ENCODE measurements around the gene LDLRAP1.

LDLRAP1 gene

GRCh38 chr1:25611843-25612242, 68.4 kb downstream of the LDLRAP1 start:
- no peak for DNase-seq

- no peak for DNase-seq
Observed at GRCh38 chr1:25612421-25612820, 69.0 kb downstream of the LDLRAP1 start.

GRCh38 chr1:25613091-25613490, 69.7 kb downstream of the LDLRAP1 start:
- DNase-seq: no peak

GRCh38 chr1:25614501-25615171, 71.2 kb downstream of the LDLRAP1 start:
- DNase-seq: no peak

- no peak for DNase-seq
Observed at GRCh38 chr1:25615172-25615541, 71.8 kb downstream of the LDLRAP1 start.

GRCh38 chr1:25615563-25616094, 72.2 kb downstream of the LDLRAP1 start:
- DNase-seq: no peak

GRCh38 chr1:25616095-25616986, 72.9 kb downstream of the LDLRAP1 start, which contains the start of gene MAN1C1:
Gene MAN1C1 (plus strand): TSS chr1:25616791. CDS start chr1:25617798, 1,007 bp downstream.
- DNase-seq: no peak

- DNase-seq: no peak
Observed at GRCh38 chr1:25616987-25617624, 73.7 kb downstream of the LDLRAP1 start.

- no peak for DNase-seq
Observed at GRCh38 chr1:25617625-25618432, 74.4 kb downstream of the LDLRAP1 start.

- no peak for DNase-seq
Observed at GRCh38 chr1:25618433-25618808, 75.0 kb downstream of the LDLRAP1 start.

Data from SIG-M5 (cell line).